Liver (tissue), 9 donors: ENCODE measurements around the gene ST8SIA1. TPM values are rescaled to one million over a fixed set of nuclear protein-coding genes. Genes with fewer than 3 reads are reported as not detected.

ENCODE experiments used
- DNase-seq: peaks from one replicate; pipeline ENCODE4 v3.0.0-alpha.2; 2017; ENCODE audit warnings: low spot score
- H3K27ac ChIP-seq, 2 donors: one replicate each; pipeline ENCODE4 v1.7.0; 2013; ENCODE audit warnings: inconsistent platforms in 2 of 2, low read length in 2 of 2, control low read depth in 1 of 2, low read depth in 1 of 2, mild to moderate bottlenecking in 1 of 2
- H3K27me3 ChIP-seq, 4 donors: one replicate each; pipeline versions ENCODE4 v1.6.1 to v1.7.0; 2013; ENCODE audit warnings: low read length in 3 of 4, inconsistent platforms in 1 of 4, mild to moderate bottlenecking in 1 of 4, moderate library complexity in 1 of 4; ENCODE audit not compliant: control insufficient read depth in 4 of 4, insufficient read depth in 4 of 4
- H3K36me3 ChIP-seq, 4 donors: one replicate each; pipeline versions ENCODE4 v1.6.1 to v1.7.0; 2013; ENCODE audit warnings: low read length in 3 of 4, mild to moderate bottlenecking in 3 of 4, low read depth in 1 of 4, moderate library complexity in 1 of 4; ENCODE audit not compliant: control insufficient read depth in 4 of 4, insufficient read depth in 3 of 4
- H3K4me1 ChIP-seq, 4 donors: one replicate each; pipeline versions ENCODE4 v1.6.1 to v1.7.0; 2013; ENCODE audit warnings: low read length in 3 of 4, mild to moderate bottlenecking in 3 of 4, moderate library complexity in 1 of 4; ENCODE audit not compliant: control insufficient read depth in 4 of 4, insufficient read depth in 4 of 4
- H3K4me3 ChIP-seq, 3 donors: one replicate each; pipeline versions ENCODE4 v1.6.1 to v1.7.0; 2013; ENCODE audit warnings: low read length in 3 of 3, control low read depth in 1 of 3, low read depth in 1 of 3, mild to moderate bottlenecking in 1 of 3
- H3K9ac ChIP-seq, 2 donors: one replicate each; pipeline ENCODE4 v1.7.0; 2013; ENCODE audit warnings: low read length in 2 of 2, mild to moderate bottlenecking in 2 of 2, moderate library complexity in 2 of 2, control low read depth in 1 of 2, low read depth in 1 of 2
- H3K9me3 ChIP-seq, 4 donors: one replicate each; pipeline versions ENCODE4 v1.6.1 to v1.7.0; 2013; ENCODE audit warnings: low read length in 3 of 4; ENCODE audit not compliant: control insufficient read depth in 4 of 4
- EGR1 ChIP-seq, 2 donors: IDR thresholded peaks; 2 replicates each; pipeline ENCODE4 v1.6.1; 2016 to 2018; ENCODE audit warnings: antibody characterized with exemption in 2 of 2, low read depth in 2 of 2
- FOXA1 ChIP-seq: IDR thresholded peaks from 2 replicates; pipeline ENCODE4 v1.6.1; 2016; ENCODE audit warnings: antibody characterized with exemption
- FOXA2 ChIP-seq: IDR thresholded peaks from 2 replicates; pipeline ENCODE4 v1.6.1; 2016; ENCODE audit warnings: antibody characterized with exemption
- GABPA ChIP-seq, 2 donors: IDR thresholded peaks in 1 of 2; conservative IDR thresholded peaks in 1 of 2; 2 replicates each; pipeline ENCODE4 v1.6.1; 2016; ENCODE audit warnings: antibody characterized with exemption in 2 of 2, mild to moderate bottlenecking in 1 of 2, moderate library complexity in 1 of 2
- HNF4A ChIP-seq, 2 donors: conservative IDR thresholded peaks; 2 replicates each; pipeline ENCODE4 v1.6.1; 2016; ENCODE audit warnings: antibody characterized with exemption in 2 of 2, mild to moderate bottlenecking in 2 of 2
- HNF4G ChIP-seq: IDR thresholded peaks from 2 replicates; pipeline ENCODE4 v1.6.1; 2016; ENCODE audit warnings: antibody characterized with exemption
- JUND ChIP-seq, 2 donors: IDR thresholded peaks; 2 replicates each; pipeline ENCODE4 v1.6.1; 2016; ENCODE audit warnings: antibody characterized with exemption in 2 of 2
- NR2F2 ChIP-seq: IDR thresholded peaks from 2 replicates; pipeline ENCODE4 v1.6.1; 2016; ENCODE audit warnings: antibody characterized with exemption
- RAD21 ChIP-seq, 2 donors: IDR thresholded peaks; 2 replicates each; pipeline ENCODE4 v1.6.1; 2016; ENCODE audit warnings: antibody characterized with exemption in 2 of 2, mild to moderate bottlenecking in 2 of 2
- RXRA ChIP-seq, 2 donors: IDR thresholded peaks; 2 replicates each; pipeline ENCODE4 v1.6.1; 2017 to 2018; ENCODE audit warnings: antibody characterized with exemption in 2 of 2, mild to moderate bottlenecking in 1 of 2
- TAF1 ChIP-seq: conservative IDR thresholded peaks from 2 replicates; pipeline ENCODE4 v1.6.1; 2016; ENCODE audit warnings: antibody characterized with exemption, mild to moderate bottlenecking
- WGBS: extraction: QIAGEN DNeasy Blood & Tissue Kit; methylation state at CpG from one replicate; pipeline ENCODE4 v1.1.7; 2013; 5-methylcytosine and 5-hydroxymethylcytosine counted together
- polyA plus RNA-seq, 2 donors: library from polyadenylated mRNA; stranded (reverse) in 1 of 2; unstranded in 1 of 2; fragments of 200-250 nt in 1 of 2; fragments of >200 nt in 1 of 2; fragmentation: Nextera tagmentation in 1 of 2; extraction: Ambion mirVana in 1 of 2; gene quantifications; one replicate each; pipeline versions ENCODE4 v1.2.1 to v1.2.3, GENCODE V29; 2013 to 2015
- total RNA-seq, 2 donors: library from RNA; depleted of rRNA; stranded (reverse); fragments of >200 nt; gene quantifications; one replicate each; pipeline ENCODE4 v1.2.3, GENCODE V29; 2014
- TF ChIP-seq, protein P1 (sequence below): IDR thresholded peaks from 2 replicates; pipeline ENCODE4 v1.6.1; 2016; ENCODE audit warnings: antibody characterized with exemption
- TF ChIP-seq, protein P2 (sequence below): IDR thresholded peaks from 2 replicates; pipeline ENCODE4 v1.6.1; 2016; ENCODE audit warnings: antibody characterized with exemption
- TF ChIP-seq, protein P3 (sequence below): IDR thresholded peaks from 2 replicates; pipeline ENCODE4 v1.6.1; 2016; ENCODE audit warnings: antibody characterized with exemption
- TF ChIP-seq, protein P4 (sequence below): IDR thresholded peaks from 2 replicates; pipeline ENCODE4 v1.6.1; 2016; ENCODE audit warnings: antibody characterized with exemption, mild to moderate bottlenecking
- TF ChIP-seq, protein P5 (sequence below): fragments of 150-350 bp; IDR thresholded peaks from 2 replicates; pipeline ENCODE4 v1.5.1; 2017; ENCODE audit warnings: improper control_type of control experiment, low read depth, low read length; ENCODE audit not compliant: missing input control
- donor health status: healthy.
- donor health status: healthy.
- donor health status: healthy.
- donor health status: healthy.
- donor health status: healthy.

The ST8SIA1 gene
- total and polyA plus RNA-seq, 4 donors, result 0.02 to 1.0 (median 0.17) TPM; not detected in 1

DNA sequence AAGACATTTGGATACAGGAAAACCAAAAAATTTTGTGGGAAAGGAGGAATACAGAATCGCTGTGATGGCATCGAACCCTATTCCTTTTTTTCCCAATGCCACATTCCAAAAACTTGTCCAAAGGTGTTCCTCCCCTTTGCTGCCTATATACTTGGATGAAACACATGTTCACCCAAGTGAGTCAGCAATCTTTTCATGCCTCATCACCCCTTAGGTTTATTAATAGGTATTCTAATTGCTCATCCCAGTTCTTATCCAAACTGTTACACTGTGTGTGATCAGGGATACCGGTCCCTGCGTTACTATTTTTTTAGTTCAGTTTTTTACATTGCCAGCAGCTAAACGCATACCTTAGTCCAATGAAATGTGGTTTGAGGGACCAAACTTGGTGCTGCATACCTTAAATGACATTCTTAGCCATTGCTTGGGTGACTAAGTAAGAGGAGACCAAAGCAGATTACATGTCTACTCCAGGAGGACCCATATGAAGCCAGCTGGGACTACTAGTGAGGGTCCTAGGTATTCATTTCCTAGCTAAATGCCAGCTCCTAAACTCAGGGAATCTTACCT is 20.6 kb upstream of the ST8SIA1 start:
- no peaks in the 10 kb centered on the region for H3K4me1 ChIP-seq
- TF ChIP-seq GABPA (IDR thresholded peaks at IDR 0.05 in 1 of 2, conservative IDR thresholded peaks at IDR 0.05 in 1 of 2) (no peak), FOXA2 (no peak), FOXA1 (no peak), JUND (IDR thresholded peaks at IDR 0.05) (no peak), RAD21 (IDR thresholded peaks at IDR 0.05) (no peak), RXRA (IDR thresholded peaks at IDR 0.05) (no peak), NR2F2 (no peak), HNF4G (no peak)
- TF ChIP-seq, protein P1, sequence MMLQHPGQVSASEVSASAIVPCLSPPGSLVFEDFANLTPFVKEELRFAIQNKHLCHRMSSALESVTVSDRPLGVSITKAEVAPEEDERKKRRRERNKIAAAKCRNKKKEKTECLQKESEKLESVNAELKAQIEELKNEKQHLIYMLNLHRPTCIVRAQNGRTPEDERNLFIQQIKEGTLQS, result no peak
- TF ChIP-seq, protein P2, sequence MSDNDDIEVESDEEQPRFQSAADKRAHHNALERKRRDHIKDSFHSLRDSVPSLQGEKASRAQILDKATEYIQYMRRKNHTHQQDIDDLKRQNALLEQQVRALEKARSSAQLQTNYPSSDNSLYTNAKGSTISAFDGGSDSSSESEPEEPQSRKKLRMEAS, result no peak
- no peaks in the 10 kb centered on the region for H3K36me3 ChIP-seq
- H3K27me3 ChIP-seq, result peaks cover 0 to 9% (median 0%) of the 10 kb centered on the region in 4 donors
- H3K9ac ChIP-seq, result no peak overlapping the region
- H3K4me3 ChIP-seq, result no peak overlapping the region
- H3K9me3 ChIP-seq, result no peaks in the 10 kb centered on the region
- 89% methylated on average over 5 of the region's 5 CpGs for WGBS
- DNase-seq, result no peak
- H3K27ac ChIP-seq, result no peak overlapping the region

DNA sequence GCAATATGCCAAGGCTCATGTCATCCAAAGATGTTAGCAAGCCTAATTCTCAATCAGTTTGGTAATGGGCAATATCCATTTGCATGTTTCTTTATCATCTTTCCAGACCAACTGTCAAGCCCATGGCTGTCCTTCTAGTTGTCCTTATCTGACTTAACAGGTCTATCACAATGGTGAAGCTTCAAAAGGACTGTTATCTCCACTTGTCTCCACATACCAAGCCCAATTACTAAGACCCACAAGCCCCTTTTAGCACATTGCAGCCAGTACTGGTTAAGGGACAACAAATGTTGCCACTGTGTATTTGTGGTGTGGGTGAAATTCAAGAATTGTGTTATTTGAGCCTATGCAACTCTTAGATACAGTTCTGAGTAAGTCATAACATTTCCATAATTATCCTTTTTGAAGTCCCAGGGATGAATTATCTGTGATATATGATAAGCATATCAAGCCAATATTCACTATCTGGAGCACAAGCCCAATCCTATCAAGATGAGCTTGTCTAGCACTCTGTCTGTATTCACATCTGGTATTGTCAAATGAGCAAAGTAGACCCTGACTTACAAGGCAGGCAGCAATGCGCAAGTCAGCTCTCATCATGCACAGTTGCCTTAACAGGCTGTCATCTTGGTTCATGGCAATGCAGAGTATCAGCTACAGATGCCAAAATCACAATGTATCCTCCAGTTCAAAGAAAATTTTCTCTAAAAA is 19.3 kb upstream of the ST8SIA1 start:
- H3K27ac ChIP-seq, result no peak overlapping the region
- no peak overlapping the region for H3K4me3 ChIP-seq
- 100% methylated on average over 1 of the region's 1 CpG for WGBS
- TF ChIP-seq, protein P3, sequence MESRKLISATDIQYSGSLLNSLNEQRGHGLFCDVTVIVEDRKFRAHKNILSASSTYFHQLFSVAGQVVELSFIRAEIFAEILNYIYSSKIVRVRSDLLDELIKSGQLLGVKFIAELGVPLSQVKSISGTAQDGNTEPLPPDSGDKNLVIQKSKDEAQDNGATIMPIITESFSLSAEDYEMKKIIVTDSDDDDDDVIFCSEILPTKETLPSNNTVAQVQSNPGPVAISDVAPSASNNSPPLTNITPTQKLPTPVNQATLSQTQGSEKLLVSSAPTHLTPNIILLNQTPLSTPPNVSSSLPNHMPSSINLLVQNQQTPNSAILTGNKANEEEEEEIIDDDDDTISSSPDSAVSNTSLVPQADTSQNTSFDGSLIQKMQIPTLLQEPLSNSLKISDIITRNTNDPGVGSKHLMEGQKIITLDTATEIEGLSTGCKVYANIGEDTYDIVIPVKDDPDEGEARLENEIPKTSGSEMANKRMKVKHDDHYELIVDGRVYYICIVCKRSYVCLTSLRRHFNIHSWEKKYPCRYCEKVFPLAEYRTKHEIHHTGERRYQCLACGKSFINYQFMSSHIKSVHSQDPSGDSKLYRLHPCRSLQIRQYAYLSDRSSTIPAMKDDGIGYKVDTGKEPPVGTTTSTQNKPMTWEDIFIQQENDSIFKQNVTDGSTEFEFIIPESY, result no peak
- no peak for TF ChIP-seq RXRA (IDR thresholded peaks at IDR 0.05)
- TF ChIP-seq TAF1, result no peak
- TF ChIP-seq HNF4A (conservative IDR thresholded peaks at IDR 0.05), result no peak
- TF ChIP-seq HNF4G, result no peak
- no peak for TF ChIP-seq RAD21 (IDR thresholded peaks at IDR 0.05)
- TF ChIP-seq, protein P4, sequence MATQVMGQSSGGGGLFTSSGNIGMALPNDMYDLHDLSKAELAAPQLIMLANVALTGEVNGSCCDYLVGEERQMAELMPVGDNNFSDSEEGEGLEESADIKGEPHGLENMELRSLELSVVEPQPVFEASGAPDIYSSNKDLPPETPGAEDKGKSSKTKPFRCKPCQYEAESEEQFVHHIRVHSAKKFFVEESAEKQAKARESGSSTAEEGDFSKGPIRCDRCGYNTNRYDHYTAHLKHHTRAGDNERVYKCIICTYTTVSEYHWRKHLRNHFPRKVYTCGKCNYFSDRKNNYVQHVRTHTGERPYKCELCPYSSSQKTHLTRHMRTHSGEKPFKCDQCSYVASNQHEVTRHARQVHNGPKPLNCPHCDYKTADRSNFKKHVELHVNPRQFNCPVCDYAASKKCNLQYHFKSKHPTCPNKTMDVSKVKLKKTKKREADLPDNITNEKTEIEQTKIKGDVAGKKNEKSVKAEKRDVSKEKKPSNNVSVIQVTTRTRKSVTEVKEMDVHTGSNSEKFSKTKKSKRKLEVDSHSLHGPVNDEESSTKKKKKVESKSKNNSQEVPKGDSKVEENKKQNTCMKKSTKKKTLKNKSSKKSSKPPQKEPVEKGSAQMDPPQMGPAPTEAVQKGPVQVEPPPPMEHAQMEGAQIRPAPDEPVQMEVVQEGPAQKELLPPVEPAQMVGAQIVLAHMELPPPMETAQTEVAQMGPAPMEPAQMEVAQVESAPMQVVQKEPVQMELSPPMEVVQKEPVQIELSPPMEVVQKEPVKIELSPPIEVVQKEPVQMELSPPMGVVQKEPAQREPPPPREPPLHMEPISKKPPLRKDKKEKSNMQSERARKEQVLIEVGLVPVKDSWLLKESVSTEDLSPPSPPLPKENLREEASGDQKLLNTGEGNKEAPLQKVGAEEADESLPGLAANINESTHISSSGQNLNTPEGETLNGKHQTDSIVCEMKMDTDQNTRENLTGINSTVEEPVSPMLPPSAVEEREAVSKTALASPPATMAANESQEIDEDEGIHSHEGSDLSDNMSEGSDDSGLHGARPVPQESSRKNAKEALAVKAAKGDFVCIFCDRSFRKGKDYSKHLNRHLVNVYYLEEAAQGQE, result no peak
- TF ChIP-seq, protein P5, sequence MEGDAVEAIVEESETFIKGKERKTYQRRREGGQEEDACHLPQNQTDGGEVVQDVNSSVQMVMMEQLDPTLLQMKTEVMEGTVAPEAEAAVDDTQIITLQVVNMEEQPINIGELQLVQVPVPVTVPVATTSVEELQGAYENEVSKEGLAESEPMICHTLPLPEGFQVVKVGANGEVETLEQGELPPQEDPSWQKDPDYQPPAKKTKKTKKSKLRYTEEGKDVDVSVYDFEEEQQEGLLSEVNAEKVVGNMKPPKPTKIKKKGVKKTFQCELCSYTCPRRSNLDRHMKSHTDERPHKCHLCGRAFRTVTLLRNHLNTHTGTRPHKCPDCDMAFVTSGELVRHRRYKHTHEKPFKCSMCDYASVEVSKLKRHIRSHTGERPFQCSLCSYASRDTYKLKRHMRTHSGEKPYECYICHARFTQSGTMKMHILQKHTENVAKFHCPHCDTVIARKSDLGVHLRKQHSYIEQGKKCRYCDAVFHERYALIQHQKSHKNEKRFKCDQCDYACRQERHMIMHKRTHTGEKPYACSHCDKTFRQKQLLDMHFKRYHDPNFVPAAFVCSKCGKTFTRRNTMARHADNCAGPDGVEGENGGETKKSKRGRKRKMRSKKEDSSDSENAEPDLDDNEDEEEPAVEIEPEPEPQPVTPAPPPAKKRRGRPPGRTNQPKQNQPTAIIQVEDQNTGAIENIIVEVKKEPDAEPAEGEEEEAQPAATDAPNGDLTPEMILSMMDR, result no peak
- TF ChIP-seq EGR1 (IDR thresholded peaks at IDR 0.05; ENCODE audit: low read depth in 2 of 2), result no peak
- no peak overlapping the region for H3K9ac ChIP-seq
- H3K36me3 ChIP-seq, result no peaks in the 10 kb centered on the region
- H3K9me3 ChIP-seq, result no peaks in the 10 kb centered on the region
- H3K4me1 ChIP-seq, result no peaks in the 10 kb centered on the region
- DNase-seq, result no peak
- H3K27me3 ChIP-seq, result peaks cover 0 to 9% (median 0%) of the 10 kb centered on the region in 4 donors
